GM18873 (cell line): ENCODE measurements around the gene MLPH.

Source experiments
- ATAC-seq: cut with Tn5 transposase; IDR thresholded peaks from one replicate; pipeline ENCODE4 v1.9.1; 2021; ENCODE audit warnings: mild to moderate bottlenecking, moderate library complexity, moderate number of reproducible peaks; ENCODE audit not compliant: unreplicated experiment, low FRiP score

Gene MLPH

GRCh38 chr2:237558961-237559641 is 72.0 kb downstream of the MLPH start:
- no peak for ATAC-seq

GRCh38 chr2:237561221-237561620 is 74.2 kb downstream of the MLPH start:
- ATAC-seq, result no peak

- no peak for ATAC-seq
Measured at GRCh38 chr2:237563816-237564215, 76.8 kb downstream of the MLPH start.

GRCh38 chr2:237564526-237565131 is 77.6 kb downstream of the MLPH start:
- no peak for ATAC-seq

GRCh38 chr2:237565974-237566373 is 78.9 kb downstream of the MLPH start:
- no peak for ATAC-seq

- ATAC-seq, result no peak
Measured at GRCh38 chr2:237566401-237567235, 79.6 kb downstream of the MLPH start, which contains the start of gene PRLH. TSS of gene PRLH (plus strand) at chr2:237566574. CDS start at chr2:237566574, 0 bp downstream.

GRCh38 chr2:237567276-237568029 is 80.4 kb downstream of the MLPH start:
- ATAC-seq, result no peak

- ATAC-seq, result no peak
Measured at GRCh38 chr2:237568121-237568660, 81.1 kb downstream of the MLPH start.

GRCh38 chr2:237569041-237569440 is 82.0 kb downstream of the MLPH start:
- no peak for ATAC-seq

- ATAC-seq, result no peak
Measured at GRCh38 chr2:237569896-237570295, 82.8 kb downstream of the MLPH start.

GRCh38 chr2:237570776-237571335 is 83.8 kb downstream of the MLPH start:
- ATAC-seq, result no peak

GRCh38 chr2:237571551-237571950 is 84.5 kb downstream of the MLPH start:
- ATAC-seq, result no peak

- ATAC-seq, result no peak
Measured at GRCh38 chr2:237572021-237572741, 85.1 kb downstream of the MLPH start.

GRCh38 chr2:237572742-237573101 is 85.7 kb downstream of the MLPH start:
- no peak for ATAC-seq

- no peak for ATAC-seq
Measured at GRCh38 chr2:237573721-237574415, 86.8 kb downstream of the MLPH start.

- no peak for ATAC-seq
Measured at GRCh38 chr2:237574467-237574866, 87.4 kb downstream of the MLPH start.

- no peak for ATAC-seq
Measured at GRCh38 chr2:237574894-237575868, 88.1 kb downstream of the MLPH start.
